ENCODE data around the gene NFE2L3.

NFE2L3 gene

DNA sequence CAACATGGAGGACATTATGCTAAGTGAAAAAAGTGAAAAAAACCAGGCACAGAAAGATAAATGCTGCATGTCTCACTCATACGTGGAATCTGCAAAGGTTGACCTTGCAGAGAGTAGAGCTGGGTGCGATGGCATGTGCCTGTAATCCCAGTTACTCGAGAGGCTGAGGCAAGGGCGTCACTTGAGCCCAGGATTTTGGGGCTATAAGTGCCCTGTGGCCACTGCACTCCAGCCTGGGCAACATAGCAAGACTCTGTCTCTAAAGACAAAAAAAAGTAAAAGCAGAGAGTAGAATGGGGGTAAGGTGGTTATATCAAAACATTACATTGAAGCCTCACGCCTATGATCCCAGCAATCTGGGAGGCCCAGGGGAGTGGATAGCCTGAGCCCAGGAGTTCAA lies 72.4 kb downstream of the NFE2L3 start:
- H3K9me3 ChIP-seq (ENCODE audit: insufficient read depth, low read depth, low read length), result no peaks in the 10 kb centered on the region
- TF ChIP-seq EZH2phosphoT487 (IDR thresholded peaks at IDR 0.05; ENCODE audit: borderline replicate concordance), result no peak
- TF ChIP-seq, protein P1, sequence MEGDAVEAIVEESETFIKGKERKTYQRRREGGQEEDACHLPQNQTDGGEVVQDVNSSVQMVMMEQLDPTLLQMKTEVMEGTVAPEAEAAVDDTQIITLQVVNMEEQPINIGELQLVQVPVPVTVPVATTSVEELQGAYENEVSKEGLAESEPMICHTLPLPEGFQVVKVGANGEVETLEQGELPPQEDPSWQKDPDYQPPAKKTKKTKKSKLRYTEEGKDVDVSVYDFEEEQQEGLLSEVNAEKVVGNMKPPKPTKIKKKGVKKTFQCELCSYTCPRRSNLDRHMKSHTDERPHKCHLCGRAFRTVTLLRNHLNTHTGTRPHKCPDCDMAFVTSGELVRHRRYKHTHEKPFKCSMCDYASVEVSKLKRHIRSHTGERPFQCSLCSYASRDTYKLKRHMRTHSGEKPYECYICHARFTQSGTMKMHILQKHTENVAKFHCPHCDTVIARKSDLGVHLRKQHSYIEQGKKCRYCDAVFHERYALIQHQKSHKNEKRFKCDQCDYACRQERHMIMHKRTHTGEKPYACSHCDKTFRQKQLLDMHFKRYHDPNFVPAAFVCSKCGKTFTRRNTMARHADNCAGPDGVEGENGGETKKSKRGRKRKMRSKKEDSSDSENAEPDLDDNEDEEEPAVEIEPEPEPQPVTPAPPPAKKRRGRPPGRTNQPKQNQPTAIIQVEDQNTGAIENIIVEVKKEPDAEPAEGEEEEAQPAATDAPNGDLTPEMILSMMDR (conservative IDR thresholded peaks at IDR 0.05; ENCODE audit: low read length), result no peak
- no peaks in the 10 kb centered on the region for H3K27me3 ChIP-seq (ENCODE audit: insufficient read depth, low read length, poor library complexity, severe bottlenecking)
- H3K4me1 ChIP-seq (ENCODE audit: insufficient read depth, low read length, poor library complexity, severe bottlenecking), result no peaks in the 10 kb centered on the region
- H3K9ac ChIP-seq (ENCODE audit: low read depth, low read length, poor library complexity, severe bottlenecking), result no peak overlapping the region
- H3K9me2 ChIP-seq (replicated peaks; ENCODE audit: low read depth, low read length), result no peaks in the 10 kb centered on the region
- H3K79me2 ChIP-seq (ENCODE audit: insufficient read depth, low read length), result no peaks in the 10 kb centered on the region
- no peak overlapping the region for H3K4me3 ChIP-seq (ENCODE audit: low read length, poor library complexity, severe bottlenecking)
- H3F3A ChIP-seq (ENCODE audit: low read depth), result no peaks in the 10 kb centered on the region
- no peak overlapping the region for H3K4me2 ChIP-seq (ENCODE audit: low read depth, low read length, poor library complexity, severe bottlenecking)
- H4K20me1 ChIP-seq (ENCODE audit: insufficient read depth, low read length, poor library complexity, severe bottlenecking), result no peaks in the 10 kb centered on the region
- H2AFZ ChIP-seq (ENCODE audit: low read length), result no peak overlapping the region
- no peaks in the 10 kb centered on the region for H3K36me3 ChIP-seq (ENCODE audit: insufficient read depth, low read length)

DNA sequence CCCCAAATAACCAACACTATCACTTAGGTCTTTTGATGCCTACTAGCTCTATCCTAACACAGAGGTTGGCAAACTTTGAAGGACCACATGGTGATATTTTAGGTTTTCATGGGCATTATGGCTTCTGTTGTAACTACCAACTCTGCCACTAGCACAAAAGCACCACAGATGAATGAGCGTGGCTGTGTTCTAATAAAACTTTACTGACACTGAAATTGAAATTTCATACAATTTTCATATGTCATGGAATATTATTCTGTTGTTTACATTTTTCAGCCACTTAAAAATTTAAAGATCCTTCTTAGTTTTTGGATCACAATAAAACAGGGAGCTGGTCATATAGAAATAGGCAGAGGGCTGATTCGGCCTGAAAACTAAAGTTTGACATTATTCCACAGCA lies 76.0 kb downstream of the NFE2L3 start:
- Histone ChIP-seq H3K4me1 (ENCODE audit: insufficient read depth, low read length, poor library complexity, severe bottlenecking) (no peaks in the 10 kb centered on the region), H3K79me2 (ENCODE audit: insufficient read depth, low read length) (no peaks in the 10 kb centered on the region), H3K4me2 (ENCODE audit: low read depth, low read length, poor library complexity, severe bottlenecking) (no peak overlapping the region), H3F3A (ENCODE audit: low read depth) (no peaks in the 10 kb centered on the region), H3K36me3 (ENCODE audit: insufficient read depth, low read length) (no peaks in the 10 kb centered on the region), H3K27me3 (ENCODE audit: insufficient read depth, low read length, poor library complexity, severe bottlenecking) (no peaks in the 10 kb centered on the region), H4K20me1 (ENCODE audit: insufficient read depth, low read length, poor library complexity, severe bottlenecking) (no peaks in the 10 kb centered on the region), H3K9me2 (replicated peaks; ENCODE audit: low read depth, low read length) (no peaks in the 10 kb centered on the region), H3K4me3 (ENCODE audit: low read length, poor library complexity, severe bottlenecking) (no peak overlapping the region), H2AFZ (ENCODE audit: low read length) (no peak overlapping the region), H3K9me3 (ENCODE audit: insufficient read depth, low read depth, low read length) (no peaks in the 10 kb centered on the region), H3K9ac (ENCODE audit: low read depth, low read length, poor library complexity, severe bottlenecking) (no peak overlapping the region)
- TF ChIP-seq EZH2phosphoT487 (IDR thresholded peaks at IDR 0.05; ENCODE audit: borderline replicate concordance), result no peak
- TF ChIP-seq, protein P1 (conservative IDR thresholded peaks at IDR 0.05; ENCODE audit: low read length), result no peak

DNA sequence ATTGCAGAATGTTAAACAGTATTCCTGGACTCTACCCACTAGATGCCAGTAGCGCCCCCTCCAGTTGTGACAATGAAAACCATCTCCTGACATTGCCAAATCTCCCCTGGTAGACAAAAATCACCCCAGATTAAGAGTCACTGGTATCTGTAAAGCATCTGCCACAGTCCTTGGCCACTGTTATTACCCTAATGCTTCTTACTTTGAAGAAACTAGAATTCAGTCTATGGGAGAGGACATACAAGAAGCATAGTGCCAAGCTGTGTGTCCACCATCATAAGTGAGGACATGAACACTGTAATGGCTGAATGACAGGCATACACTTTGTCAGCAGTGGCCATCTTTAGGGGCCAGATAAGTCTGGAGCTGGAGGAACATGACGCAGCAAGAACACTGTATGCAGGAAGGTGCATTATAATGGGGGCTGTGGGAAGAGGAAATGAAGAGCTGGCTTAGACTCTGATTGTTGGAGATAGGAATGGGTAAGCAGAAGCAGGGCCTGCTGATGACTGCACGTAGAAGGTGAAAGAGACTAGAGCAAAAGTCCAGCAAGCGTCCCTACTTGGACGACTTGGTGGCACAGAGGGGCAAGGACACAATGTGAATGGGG lies 82.0 kb downstream of the NFE2L3 start:
- Histone ChIP-seq H3K79me2 (ENCODE audit: insufficient read depth, low read length) (no peaks in the 10 kb centered on the region), H3K36me3 (ENCODE audit: insufficient read depth, low read length) (no peaks in the 10 kb centered on the region), H3K27me3 (ENCODE audit: insufficient read depth, low read length, poor library complexity, severe bottlenecking) (no peaks in the 10 kb centered on the region), H3K4me3 (ENCODE audit: low read length, poor library complexity, severe bottlenecking) (no peak overlapping the region), H3K9me2 (replicated peaks; ENCODE audit: low read depth, low read length) (no peaks in the 10 kb centered on the region), H3K9me3 (ENCODE audit: insufficient read depth, low read depth, low read length) (no peaks in the 10 kb centered on the region), H3K4me1 (ENCODE audit: insufficient read depth, low read length, poor library complexity, severe bottlenecking) (peaks cover 7% of the 10 kb centered on the region), H3K9ac (ENCODE audit: low read depth, low read length, poor library complexity, severe bottlenecking) (no peak overlapping the region), H2AFZ (ENCODE audit: low read length) (peak overlapping the region; percentile 3; the same call in 1 of the 2 replicates), H3K4me2 (ENCODE audit: low read depth, low read length, poor library complexity, severe bottlenecking) (no peak overlapping the region), H4K20me1 (ENCODE audit: insufficient read depth, low read length, poor library complexity, severe bottlenecking) (no peaks in the 10 kb centered on the region), H3F3A (ENCODE audit: low read depth) (no peaks in the 10 kb centered on the region)
- TF ChIP-seq EZH2phosphoT487 (IDR thresholded peaks at IDR 0.05; ENCODE audit: borderline replicate concordance), result no peak
- TF ChIP-seq, protein P1 (conservative IDR thresholded peaks at IDR 0.05; ENCODE audit: low read length), result peak; percentile 48
